Measurements from ENCODE around the gene FRAT2.

FRAT2 gene

DNA sequence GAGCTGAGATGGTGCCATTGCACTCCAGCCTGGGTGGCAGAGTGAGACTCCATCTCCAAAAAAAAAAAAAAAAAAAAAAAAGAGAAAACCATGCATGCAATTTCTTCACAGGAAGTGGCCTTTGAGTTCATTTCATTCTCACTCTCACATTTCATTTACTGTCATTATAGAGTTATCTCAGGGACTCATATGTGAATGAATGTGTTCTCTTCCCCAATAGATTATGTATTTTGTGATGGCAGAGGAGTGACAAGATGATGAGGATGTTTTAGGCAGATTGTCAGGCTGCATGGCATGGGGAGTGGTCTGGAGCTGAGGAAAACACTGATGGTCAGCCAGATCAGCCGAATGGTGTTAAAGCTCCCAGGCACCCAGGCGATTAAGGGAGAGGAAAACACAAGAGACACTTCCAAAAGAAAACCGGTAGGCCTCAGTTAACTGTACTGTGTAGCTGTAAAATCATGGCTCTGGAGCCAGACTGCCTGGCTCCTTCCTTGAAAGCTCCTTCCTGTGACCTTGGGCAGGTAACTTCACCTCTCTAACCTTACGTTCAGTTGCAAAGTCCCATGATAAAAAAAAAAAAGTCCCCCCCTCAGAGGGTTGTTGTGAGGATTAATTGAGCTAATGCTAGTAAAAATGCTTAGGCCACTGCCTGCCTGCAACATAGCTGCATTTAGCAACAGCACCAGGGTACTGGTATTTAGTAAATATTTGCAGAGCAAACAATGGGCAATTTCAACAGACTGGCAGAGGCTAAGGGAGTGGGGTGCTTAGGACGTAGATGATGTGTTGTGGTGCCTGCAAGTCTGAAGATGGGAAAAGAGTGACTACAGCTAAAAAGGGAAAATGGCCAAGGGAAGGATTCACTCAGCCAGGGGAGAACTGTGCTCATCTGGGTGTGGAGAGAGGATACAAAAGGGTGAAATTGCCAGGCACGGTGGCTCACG lies 6.9 kb downstream of the FRAT2 start:
- DNase-seq (ENCODE audit: low read depth in 2 of 2, low spot score in 1 of 2), result no peak

DNA sequence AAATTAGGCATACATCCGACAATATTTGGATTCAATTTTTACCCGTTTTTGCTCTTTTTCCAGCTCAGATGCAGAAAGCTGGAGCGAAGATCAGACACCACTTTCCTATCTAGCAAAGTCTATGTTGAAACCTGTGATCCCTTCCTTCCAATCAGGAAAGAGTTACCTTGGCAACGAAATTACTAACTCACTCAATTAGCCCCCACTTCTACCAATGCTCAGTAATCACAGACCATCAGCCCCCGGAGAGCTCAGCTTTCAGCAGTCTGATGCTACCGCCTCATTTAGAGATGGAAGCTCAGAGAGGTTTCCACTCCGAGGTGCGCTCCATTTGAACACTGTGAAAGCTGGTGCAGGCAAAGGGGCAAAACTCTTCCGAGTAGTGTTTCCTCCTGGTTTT lies 8.8 kb downstream of the FRAT2 start:
- no peak for DNase-seq (ENCODE audit: low read depth in 2 of 2, low spot score in 1 of 2)

DNA sequence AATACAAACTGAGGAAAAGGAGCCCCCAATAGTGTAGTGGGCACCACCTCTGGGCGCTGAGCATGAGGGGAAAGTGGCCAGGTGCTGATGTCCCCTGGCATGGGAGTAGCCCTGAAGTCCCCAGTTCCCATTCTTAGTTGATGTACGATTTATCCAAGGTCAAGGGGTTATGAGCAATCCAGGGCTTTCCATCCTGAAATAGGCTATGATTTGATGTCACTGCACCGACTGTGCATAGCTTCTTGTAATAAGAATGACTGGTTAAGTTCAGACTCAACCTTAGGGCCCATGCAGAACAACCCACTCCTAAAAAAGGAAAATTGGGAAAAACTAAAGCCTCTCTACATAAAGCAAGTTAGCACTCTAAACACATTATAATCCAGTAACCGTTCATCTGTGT lies 11.0 kb downstream of the FRAT2 start:
- no peak for DNase-seq (ENCODE audit: low read depth in 2 of 2, low spot score in 1 of 2)

DNA sequence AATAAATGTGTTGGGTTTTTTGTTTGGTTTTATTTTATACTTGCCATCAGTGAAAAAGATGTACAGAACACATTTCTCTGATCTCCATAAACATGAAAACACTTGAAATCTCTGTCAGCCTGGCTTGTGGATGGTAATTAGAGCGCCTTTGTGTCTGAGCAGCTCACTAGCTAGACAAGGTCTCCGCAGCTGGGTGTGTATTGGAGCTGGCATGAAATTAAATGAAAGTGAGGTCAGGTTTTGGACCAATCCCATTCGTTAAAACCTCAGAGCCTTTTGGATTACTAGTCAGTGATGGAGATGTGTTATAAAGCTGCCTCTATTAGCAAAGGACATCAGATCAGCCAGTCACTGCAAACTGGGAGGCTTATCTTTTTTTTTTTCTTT lies 12.7 kb downstream of the FRAT2 start:
- no peak for DNase-seq (ENCODE audit: low read depth in 2 of 2, low spot score in 1 of 2)

DNA sequence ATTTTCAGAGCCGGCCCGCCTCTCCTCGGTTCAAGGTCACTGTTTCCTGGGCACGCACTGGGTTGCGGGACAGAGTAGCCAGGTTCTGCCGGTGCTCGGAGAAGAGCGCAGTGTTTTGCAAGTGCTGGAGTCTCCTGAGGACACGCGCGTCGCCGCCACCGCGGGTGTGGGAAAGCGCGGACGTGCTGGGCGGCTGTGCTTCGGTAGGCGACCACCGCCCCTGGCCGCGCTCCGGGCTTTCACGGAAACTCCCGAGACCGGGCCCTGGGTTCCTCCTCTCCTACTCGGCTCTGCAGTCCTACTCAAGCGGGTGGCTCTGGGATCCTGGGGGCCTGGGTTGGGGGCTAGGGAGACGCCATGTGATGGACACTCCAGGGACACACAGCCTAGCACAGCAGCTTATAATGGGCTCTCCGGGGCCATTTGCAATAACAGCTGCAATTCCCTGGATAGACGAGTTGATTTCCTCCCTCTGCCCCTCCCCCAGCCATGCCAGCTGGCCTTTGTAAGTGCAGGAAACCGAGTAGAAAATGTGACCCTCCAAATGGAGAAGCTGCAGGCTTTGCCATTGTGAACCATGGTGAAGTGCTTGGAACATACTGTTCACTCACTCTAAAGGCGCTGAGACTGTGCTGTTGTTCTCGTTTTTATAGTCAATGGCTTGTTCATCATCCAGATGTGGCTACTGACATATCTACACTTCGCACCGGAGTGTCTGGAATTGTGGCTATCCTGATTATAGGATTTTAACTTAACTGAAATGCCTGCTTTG lies 13.3 kb downstream of the FRAT2 start:
- no peak for DNase-seq (ENCODE audit: low read depth in 2 of 2, low spot score in 1 of 2)

DNA sequence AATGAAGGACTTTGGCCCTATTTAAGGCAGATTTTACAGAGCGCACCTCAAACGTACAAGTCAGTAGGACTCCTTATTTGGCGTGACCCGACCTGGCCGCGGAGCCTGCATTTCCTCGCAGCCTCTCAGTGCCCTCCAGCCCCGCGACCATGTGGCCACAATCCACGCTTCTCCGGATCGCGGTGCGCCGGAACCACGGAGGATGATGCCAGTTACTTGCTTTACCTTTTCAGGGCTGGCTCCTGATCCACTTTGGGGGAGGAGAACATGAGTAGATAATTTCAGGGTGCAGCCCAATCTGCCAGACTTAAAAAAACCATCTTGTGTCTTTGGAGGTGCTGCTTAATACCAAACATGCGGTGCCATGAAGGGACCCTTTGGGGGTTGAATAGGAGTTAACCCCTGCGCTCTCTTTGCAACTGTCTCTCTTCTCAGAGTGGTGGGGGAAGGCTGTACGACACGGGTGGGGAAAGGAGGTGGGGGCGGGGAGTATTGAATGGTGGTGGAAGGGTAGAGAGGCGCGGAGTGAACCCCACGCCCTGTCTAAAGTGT lies 14.0 kb downstream of the FRAT2 start:
- DNase-seq (ENCODE audit: low read depth in 2 of 2, low spot score in 1 of 2), result no peak

DNA sequence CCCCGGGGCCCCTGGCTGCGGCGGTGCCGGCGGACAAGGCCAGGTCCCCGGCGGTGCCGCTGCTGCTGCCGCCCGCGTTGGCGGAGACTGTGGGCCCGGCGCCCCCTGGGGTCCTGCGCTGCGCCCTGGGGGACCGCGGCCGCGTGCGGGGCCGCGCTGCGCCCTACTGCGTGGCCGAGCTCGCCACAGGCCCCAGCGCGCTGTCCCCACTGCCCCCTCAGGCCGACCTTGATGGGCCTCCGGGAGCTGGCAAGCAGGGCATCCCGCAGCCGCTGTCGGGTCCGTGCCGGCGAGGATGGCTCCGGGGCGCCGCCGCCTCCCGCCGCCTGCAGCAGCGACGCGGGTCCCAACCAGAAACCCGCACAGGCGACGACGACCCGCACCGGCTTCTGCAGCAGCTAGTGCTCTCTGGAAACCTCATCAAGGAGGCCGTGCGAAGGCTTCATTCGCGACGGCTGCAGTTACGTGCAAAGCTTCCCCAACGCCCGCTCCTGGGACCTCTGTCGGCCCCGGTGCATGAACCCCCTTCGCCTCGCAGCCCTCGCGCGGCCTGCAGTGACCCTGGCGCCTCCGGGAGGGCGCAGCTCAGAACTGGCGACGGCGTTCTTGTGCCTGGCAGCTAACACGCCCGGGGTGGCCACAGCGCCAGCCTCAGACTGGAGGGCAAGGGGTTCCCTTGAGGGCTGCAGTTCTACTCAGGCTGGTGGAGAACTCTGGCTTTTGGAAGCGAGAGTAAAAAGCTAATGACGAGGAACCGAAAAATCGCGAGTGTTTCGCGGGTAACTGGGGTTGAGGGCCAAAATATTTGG lies 14.7 kb downstream of the FRAT2 start:
- peak; percentile 34 to 37 for DNase-seq (ENCODE audit: low read depth in 2 of 2, low spot score in 1 of 2)

DNA sequence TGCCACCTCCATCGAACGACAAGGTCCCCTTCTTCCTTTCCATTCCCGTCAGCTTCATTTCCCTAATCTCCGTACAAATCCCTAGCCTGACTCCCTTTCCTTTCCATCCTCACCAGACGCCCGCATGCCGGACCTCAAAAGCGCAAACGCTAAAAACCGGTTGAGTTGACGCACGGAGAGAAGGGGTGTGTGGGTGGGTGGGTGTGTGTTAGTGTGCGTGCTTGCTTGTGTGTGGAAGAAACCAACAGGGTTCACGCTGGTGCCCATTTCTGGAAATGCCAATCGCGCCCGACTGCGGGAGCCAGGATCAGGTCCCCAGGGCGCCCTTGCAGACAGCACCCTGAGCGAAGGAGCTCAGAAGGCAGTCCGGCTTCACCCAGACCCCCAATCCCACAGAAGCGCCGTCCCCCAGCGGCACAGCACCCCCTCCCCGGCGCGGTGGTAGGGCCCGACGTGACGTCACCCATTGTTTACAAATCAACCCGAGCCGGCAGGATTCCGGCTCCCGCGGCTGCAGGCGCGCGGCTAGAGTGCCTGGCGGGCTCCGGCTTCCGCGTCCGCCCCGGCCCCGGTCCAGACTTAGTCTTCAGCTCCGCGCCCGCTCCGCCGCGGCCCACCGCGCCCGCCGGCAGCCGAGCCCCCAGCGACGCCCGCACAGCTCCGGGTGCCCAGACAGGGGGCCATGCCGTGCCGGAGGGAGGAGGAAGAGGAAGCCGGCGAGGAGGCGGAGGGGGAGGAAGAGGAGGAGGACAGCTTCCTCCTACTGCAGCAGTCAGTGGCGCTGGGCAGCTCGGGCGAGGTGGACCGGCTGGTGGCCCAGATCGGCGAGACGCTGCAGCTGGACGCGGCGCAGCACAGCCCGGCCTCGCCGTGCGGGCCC lies 15.5 kb downstream of the FRAT2 start, which contains the start of gene FRAT1:
Gene FRAT1 (plus strand): TSS at position 500 of the 880 bp plus-strand sequence. CDS start 183 bp downstream, at position 683.
- peak; percentile 80 to 83 for DNase-seq (ENCODE audit: low read depth in 2 of 2, low spot score in 1 of 2)

DNA sequence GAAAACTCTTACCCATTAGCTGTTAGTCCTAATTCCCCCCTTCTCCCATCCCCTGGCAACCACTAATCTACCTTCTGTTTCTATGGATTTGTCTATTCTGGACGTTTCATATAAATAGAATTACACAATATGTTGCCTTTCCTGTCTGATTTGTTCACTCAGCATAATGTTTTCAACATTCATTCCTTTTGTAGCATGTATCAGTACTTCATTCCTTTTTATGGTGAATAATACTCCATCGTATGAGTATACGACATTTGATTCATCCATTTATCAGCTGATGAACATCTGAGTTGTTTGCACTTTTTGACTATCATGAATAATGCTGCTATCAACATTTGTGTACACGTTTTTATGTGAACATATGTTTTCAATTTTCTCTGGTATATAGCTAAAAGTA lies 19.9 kb downstream of the FRAT2 start:
- no peak for DNase-seq (ENCODE audit: low read depth in 2 of 2, low spot score in 1 of 2)

DNA sequence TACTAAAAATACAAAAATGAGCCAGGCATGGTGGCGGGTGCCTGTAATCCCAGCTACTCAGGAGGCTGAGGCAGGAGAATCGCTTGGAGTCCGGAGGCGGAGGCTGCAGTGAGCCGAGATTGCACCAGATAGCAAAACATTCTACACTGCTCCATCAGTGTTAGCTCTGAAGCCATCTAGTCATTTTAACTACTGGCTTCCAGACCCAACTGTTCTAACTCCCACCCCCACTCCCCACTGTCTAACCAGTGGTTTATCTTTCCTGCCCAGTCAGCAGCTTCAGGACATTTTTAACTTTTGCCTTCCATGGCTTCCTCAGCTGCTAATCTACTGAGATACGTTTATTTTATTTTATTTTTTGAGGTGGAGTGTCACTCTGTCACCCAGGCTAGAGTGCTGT lies 21.6 kb downstream of the FRAT2 start:
- no peak for DNase-seq (ENCODE audit: low read depth in 2 of 2, low spot score in 1 of 2)

DNA sequence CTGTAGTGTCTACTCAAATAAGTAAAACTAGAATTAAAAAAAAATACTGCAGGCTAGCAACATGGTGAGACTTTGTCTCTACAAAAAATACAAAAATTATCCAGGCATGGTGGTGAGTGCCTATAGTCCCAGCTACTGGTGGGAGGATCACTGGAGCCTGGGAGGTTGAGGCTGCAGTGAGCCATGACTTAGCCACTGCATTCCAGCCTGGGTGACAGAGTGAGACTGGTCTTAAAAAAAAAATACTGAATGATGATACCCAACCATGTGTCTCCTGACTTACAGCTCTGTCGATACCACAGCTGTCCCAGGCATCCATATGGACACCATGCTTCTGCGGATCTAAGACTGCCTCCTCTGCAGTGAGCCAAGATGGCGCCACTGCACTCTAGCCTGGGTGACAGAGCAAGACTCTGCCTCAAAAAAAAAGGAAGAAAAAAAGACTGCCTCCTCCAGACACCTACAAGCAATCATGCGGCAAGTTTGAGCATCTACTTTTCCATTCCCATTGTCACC lies 23.4 kb downstream of the FRAT2 start:
- DNase-seq (ENCODE audit: low read depth in 2 of 2, low spot score in 1 of 2), result no peak

DNA sequence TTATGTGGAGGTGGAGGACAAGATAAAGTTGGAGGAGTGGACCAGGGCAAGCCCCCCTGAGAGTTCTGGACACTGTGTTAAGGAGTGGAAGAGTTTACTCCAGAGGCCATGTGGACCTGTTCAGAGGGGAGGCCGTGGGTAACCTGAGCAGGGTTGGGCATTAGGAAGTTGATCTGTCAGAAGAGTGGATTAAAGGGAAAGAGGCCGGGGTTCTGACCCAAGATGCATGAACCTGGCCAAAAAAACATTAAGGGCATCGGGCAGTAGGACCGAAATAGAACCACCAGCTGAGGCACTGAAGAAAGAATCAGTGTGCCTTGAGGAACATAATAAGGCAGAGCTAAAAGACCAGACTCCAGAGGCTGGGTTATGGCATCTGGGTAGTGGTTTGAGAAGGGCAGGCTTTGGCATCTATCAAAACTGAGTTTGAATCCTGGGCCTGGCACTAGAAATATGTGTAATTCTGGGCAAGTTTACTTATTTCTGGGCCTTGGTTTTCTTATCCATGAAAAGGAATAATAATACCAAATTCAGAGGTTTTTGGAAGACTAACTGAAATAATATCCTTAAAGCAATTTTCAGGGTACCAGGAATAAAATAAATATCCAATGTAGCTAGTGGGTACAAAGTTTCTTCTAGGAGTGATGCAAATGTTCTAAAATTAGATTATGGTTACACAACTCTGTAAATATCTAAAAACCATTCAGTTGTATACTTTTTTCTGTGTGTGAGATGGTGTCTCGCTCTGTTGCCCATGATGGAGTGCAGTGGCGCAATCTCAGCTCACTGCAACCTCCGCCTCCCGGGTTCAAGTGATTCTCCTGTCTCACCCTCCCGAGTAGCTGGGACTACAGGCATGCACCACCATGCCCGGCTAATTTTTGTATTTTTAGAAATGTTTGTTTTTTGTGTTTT lies 26.4 kb downstream of the FRAT2 start:
- no peak for DNase-seq (ENCODE audit: low read depth in 2 of 2, low spot score in 1 of 2)

DNA sequence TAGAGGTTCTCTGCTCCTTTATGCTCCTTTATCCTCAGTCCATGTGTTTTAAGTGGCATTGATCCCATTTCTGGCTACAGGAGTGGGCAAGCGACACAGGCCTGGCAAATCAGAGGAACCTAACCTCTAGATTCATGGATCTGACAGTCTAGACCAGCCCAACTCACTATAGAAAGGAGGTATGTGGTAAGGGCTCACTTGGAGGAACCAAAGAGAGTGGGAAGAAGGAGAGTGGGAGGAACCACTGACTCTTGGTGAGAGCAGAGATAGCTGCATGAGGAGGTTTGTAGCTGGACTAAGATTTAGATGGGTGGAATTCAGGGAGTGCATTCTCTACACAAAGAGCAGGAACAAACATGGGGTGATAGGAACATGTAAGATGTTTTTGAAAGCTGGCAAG lies 27.1 kb downstream of the FRAT2 start:
- no peak for DNase-seq (ENCODE audit: low read depth in 2 of 2, low spot score in 1 of 2)

DNA sequence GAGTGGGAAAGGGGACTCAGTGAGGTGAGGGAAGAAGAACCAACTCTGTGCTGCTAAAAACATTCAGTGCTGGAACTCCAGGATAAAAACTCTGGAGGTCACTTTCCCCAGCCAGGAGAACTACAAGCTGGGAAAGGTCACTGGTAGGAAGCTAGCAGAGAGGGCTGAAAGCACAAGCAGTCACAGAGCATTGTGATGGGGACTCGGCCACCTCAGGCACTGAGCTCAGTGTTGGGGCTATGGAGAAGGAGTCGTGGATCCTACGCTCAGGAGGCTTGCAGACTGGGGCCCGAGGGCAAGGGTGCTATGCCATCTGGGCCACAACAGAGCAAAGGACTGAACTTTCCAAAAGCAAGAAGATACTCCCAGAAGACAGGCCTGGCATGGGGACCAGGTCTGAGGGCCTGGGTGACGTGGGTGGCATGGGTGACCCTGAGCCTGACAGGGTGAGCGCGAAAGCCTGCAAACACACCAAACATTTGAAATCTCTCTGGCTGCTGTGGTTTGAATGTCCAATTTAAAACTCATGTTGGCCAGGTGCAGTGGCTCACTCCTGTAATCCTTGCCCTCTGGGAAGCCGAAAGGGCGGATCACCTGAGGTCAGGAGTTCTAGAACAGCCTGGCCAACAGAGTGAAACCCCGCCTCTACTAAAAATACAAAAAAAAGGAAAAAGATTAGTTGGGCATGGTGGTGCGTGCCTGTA lies 32.3 kb downstream of the FRAT2 start:
- no peak for DNase-seq (ENCODE audit: low read depth in 2 of 2, low spot score in 1 of 2)

DNA sequence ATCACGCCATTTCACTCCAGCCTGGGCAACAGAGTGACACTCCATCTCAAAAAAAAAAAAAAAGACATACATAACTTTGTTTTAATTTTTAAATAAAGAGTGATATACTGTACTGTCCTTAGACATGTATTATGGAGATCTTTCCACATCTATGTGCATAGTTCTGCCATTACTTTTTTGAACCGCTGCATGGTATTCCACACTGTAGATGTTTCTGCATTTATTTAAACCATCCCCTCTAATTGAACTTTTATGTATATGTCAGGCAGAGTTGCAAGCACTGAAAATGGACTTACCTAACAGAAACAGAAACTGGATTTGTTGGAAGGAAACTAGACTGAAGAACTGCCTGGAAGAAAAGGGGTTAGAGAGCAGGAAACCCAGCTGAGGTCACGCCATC lies 33.5 kb downstream of the FRAT2 start:
- no peak for DNase-seq (ENCODE audit: low read depth in 2 of 2, low spot score in 1 of 2)

DNA sequence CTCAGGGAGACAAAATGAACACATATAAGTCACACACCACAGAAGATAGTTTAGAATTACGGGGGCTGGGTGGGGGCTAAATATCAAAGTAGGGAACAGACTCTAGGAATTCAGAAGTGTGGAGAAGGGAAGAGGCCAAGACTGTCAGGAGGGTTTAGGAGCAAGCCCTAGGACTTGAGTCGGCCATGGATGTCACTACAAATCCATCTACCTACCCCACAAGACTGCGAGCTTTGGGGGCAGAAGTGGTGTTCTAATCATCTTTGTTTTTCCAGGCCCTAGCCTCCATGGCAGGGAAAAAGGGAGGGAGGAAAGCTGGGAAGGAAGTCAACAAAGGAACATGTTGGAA lies 36.3 kb downstream of the FRAT2 start:
- DNase-seq (ENCODE audit: low read depth in 2 of 2, low spot score in 1 of 2), result no peak

DNA sequence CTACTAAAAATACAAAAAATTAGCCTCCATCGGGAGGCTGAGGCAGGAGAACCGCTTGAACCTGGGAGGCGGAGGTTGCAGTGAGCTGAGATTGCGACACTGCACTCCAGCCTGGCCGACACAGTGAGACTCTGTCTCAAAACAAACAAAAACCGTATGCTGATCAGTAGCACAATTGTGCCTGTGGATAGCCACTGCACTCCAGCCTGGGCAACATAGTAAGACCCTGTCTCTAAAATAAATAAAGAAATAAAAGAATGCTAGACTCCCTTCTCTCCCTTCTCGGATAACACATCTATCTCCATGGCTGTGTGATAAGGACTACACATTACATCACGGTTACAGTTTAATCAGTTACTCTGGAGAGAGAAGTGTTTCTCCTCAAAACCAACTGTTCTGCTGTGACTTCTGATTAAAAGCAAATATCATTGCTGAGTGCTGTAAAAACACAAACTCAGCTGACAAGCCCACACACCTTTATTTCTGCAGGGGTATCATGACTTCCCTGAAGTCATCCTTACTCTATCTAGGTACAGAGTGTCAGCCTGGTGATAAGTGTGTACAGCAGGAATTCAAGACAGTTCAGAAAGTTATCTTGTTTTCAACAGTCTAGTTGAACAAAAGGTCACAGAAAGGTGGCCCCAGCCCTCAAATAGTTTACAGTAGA lies 36.8 kb downstream of the FRAT2 start:
- no peak for DNase-seq (ENCODE audit: low read depth in 2 of 2, low spot score in 1 of 2)

DNA sequence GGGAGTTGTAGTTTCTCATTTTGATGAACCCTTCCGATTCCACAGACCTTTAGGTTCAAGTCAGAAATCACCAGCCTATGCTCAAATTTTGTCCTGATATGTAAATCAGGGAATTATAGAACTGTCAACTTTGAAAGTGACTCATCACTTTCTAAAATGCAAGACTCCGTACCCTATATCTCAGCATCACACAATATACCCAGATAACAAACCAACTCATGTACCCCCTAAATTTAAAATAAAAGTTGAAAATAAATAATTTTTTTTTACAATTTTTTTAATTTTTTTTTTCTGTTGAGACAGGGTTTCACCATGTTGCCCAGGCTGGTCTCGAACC lies 41.7 kb downstream of the FRAT2 start:
- DNase-seq (ENCODE audit: low read depth in 2 of 2, low spot score in 1 of 2), result no peak
